HG02623 (cell line): ENCODE results near the gene FUOM.
"Not testable (repeated sequence)": the region's sequence is repeated elsewhere in the genome, so short reads cannot be mapped to it uniquely, and the experiment has no call there.

Experiments
- ATAC-seq: cut with Tn5 transposase; IDR thresholded peaks from one replicate; pipeline ENCODE4 v1.9.1; 2021; ENCODE audit warnings: moderate library complexity; ENCODE audit not compliant: unreplicated experiment

Gene FUOM

GRCh38 chr10:133388973-133389818, 31.4 kb upstream of the FUOM start:
- ATAC-seq = peak; percentile 79

DNA sequence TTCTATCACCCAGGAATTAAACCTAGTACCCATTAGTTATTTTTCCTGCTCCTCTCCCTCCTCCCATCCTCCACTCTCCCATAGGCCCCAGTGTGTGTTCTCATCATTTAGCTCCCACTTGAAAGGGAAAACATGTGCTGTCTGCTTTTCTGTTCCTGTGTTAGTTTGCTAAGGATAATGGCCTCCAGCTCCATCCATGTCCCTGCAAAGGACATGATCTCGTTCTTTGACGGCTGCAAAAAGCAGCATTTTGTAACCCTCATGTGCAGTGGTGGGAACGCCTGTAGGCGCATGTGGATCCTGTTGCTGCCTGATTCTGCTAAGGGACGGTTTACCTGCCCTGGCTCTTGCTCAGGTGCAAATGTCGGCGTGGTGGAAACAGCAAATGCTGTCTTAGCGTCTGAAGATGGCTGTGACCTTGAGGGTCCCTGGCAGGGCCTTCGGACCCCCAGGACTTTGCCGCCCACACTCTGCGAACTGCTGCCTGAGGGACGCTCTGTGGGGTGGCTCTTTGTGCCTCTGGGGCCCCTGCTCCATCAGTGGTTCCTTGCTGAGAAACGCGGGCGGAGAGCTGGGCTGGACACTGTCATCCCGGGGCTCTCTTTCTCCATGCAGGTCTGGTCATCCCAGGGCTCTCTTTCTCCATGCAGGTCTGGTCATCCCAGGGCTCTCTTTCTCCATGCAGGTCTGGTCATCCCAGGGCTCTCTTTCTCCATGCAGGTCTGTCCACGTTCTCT, 30.6 kb upstream of the FUOM start:
- no peak for ATAC-seq

DNA sequence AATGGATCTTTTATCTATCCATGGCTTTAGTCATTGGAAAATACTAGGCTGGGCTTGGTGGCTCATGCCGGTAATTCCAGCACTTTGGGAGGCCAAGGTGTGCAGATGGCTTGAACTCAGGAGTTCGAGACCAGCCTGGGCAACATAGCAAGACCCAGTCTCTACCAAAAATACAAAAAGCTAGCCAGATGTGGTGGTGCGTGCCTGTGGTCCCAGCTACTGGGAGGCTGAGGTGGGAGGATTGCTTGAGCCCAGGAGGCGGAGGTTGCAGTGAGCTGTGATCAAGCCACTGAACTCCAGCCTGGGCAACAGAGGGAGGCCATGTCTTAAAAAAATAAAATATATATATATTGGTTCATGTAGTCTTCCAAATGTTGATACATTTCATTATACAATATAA, 29.1 kb upstream of the FUOM start:
- not testable (repeated sequence) for ATAC-seq

GRCh38 chr10:133385214-133385613, 27.4 kb upstream of the FUOM start:
- ATAC-seq = no peak

DNA sequence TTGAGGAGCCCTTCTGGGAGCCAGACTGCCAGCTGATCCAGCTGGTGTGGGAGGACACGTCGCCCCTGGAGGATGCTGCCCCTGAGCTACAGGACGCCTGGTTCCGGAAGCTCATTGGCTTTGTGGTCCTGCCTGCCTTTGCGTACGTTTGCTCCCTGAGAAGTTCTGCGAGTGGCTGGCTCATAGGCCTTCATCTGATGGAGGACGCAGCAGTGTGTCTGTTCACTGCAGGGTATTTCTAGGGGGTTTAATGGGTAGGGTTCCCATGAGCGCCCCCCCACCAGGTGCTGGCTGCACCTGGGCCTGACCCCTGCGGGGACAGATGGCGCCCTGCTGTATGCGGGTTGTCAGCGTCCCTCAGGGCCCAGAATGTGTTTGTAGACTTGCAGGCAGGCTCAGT, 26.3 kb upstream of the FUOM start:
- no peak for ATAC-seq

- ATAC-seq = no peak
These were observed 25.7 kb upstream of the FUOM start for GRCh38 chr10:133383551-133383950.

DNA sequence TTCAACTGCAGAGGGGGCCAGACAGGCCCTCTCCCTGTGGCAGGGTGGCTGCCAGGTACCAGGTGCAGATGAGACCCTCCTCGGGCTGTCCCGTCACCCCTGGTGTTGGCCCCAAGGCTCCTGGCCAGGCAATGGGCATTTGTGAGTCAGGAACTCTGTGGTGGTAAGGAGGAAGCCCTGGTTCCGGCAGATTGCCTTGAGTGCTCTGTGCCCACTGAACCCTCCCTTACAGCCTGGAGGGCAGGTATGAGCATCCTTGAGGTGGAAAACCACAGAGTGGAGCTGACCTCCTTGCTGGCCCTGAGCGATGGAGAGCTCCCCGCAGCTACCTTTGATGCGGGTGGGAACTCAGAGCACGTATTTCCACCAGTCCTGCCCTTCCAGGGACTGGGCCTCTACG, 23.2 kb upstream of the FUOM start:
- no peak for ATAC-seq

GRCh38 chr10:133379801-133380666, 22.2 kb upstream of the FUOM start:
- no peak for ATAC-seq

DNA sequence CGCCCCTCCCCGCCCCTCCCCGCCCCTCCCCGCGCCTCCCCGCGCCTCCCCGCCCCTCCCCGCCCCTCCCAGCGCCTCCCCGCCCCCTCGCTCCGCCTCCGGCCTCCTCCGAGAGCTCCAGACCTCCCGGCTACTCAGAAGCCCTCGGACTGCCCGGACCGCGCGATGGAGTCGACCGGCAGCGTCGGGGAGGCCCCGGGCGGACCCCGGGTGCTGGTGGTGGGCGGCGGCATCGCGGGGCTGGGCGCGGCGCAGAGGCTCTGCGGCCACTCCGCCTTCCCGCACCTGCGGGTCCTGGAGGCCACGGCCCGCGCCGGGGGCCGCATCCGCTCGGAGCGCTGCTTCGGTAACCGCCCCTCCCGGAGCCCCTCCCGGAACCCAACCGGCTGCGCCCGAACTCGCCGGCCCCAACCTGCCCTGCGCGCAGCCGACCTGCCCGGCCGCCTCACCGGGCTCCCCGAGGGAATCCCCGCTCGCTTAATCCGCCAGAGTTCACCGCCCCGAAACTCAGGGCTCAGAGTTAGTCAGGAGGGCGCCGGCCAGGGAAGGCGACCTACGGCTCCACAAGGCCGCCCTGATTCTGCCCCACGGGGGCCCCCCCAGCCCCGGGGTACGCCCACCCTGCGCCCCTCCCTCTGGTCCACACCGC, 21.5 kb upstream of the FUOM start, which contains the start of gene PAOX:
Gene PAOX, plus strand, starts transcription at position 111 of the 649 bp plus-strand sequence. Its CDS starts 55 bp downstream, at position 166.
- peak; percentile 50 for ATAC-seq

DNA sequence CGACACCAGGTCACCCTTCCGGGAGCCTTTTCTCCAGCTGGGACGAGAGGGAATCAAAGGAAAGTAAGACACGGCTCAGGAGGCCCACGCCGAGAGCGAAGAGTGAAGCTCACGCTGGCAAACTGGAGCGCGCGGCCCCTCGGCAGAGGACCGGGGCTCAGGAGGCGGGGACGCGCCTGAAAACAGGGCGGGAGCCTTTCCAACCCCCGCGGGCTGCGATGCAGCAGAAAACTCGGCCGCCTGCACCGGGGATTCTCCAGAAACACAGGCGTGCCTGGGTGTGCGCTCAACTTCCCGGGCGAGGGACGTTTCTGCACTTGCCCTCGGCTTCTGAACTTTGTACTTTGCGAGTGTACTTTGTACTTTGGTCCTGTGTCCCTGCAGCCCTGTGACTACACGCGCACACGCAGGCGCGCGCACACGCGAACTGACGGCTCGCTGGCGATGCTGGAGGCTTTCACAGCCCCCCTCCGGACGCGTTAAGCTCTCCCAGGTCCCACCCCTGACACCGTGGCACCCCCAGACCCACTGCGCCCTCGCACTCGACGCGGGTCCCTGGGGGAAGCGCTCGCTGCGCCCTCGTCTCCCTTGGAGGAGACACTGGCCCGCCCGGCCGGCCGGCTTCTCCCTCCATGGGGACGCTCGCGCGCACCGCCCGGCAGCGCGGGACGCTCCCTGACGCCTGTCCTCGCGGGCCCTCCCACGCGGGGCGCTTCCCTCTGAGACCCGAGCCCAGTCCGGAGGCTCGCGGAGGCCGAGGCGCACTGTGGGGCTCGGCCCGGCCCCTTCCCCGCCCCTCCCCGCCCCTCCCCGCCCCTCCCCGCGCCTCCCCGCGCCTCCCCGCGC, 20.7 kb upstream of the FUOM start:
- ATAC-seq = no peak

DNA sequence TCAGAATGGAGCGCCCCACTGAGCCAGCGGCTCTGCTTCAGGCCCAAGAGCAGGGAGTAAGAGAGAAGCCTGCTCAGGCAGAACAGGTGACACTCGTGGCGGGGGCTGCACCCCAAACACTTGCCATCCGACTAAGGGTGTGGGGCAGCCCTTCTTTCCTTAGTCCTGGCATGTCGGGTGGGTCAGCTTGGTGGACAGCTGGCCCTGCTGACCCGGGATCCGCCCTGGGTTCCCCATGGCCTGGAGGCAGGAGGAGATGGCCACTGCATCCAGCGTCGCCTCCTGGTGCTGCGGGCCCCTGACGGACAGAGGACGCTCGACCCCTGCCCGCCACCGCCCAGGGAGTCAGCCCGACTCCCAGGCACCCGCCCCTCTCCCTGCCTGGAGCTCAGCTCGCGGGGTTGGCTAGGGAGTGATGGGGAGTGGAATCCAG, 20.0 kb upstream of the FUOM start:
- no peak for ATAC-seq

GRCh38 chr10:133377025-133377817, 19.4 kb upstream of the FUOM start:
- ATAC-seq = no peak

DNA sequence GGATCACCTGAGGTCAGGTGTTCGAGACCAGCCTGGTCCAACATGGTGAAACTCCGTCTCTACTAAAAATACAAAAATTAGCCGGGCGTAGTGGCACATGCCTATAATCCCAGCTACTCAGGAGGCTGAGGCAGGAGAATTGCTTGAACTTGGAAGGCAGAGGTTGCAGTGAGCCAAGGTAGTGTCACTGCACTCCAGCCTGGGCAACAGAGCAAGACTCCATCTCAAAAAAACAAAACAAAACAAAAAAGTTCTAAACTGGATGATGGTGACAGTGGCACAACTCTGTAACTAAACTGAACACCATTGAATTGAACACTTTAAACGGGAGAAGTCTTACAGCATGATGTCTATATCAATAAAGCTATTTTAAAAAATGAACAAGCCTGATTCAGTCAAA, 18.4 kb upstream of the FUOM start:
- ATAC-seq = not testable (repeated sequence)

- ATAC-seq = no peak
These were observed 17.7 kb upstream of the FUOM start for GRCh38 chr10:133375357-133376115.

DNA sequence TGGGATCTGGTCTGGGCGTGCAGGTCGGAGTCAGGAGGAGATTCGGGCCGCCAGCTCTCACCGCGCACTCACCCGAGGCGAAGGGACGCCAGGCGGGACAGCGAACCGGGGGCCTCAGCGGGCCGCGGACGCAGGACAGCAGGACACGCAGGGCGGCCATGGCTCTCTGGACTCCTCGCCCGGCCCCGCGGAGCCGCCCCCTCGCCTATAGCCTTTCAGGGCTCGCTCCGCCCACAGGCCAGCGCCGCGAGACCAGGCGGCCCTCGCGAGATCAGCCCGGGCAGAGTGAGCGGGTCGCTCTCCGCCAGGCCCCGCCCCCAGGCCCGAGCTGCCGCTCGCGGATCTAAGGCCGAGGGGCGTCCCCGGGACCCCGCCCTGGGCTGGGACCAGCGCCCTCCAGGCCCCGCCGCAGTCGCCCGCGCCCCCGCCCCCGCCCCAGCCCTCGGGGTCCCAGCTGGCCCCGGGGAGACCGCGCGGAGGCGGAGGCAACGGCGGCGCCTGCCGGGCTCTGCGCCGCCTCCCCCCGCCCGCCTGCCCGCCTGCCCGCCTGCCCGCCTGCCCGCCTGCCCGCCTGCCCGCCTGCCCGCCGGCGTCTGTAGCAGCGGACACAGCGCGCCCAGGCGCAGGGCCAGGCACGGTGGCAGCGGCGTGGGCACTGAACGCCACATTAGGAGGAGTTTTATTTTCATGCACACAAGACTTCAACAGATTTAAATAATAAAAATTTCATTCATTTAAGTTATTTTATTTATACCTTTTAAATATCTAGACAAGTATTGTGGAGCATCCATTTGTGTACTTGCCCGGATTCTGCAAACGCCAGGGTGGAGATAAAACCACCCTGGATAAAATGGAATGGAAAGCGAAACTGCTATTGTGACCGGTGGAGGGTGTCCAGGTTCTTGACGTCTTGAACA, 15.6 kb upstream of the FUOM start, which contains the start of gene ECHS1:
Gene ECHS1, minus strand, starts transcription at position 181 of the 917 bp plus-strand sequence. Its CDS starts 21 bp downstream, at position 160.
- ATAC-seq = peak; percentile 94

DNA sequence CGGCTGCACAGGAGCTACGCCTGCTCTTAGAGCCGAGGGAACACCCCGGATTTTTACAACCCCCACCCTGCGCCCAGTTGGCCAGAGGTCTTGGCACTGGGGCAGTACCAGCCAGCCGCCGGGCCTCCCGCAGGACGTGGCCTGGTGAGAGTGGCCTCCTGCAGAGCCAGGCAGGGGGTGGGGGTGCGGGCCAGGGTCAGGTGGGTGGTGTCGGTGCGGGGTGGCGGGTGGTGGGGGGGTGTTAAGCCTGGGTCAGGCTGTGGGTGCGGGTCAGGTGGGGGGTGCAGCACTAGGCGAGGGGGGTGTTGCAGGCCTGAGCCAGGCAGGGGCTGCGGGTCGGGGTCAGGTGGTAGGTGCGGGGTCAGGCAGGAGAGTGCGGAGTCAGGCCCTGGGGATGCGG, 14.7 kb upstream of the FUOM start:
- ATAC-seq = no peak
